GM18868 (cell line): ENCODE measurements around the gene SHC4.

Experiments used
- ATAC-seq: cut with Tn5 transposase; IDR thresholded peaks from one replicate; pipeline ENCODE4 v1.9.1; 2021; ENCODE audit warnings: mild to moderate bottlenecking, moderate library complexity; ENCODE audit not compliant: unreplicated experiment

Gene SHC4, protein sequence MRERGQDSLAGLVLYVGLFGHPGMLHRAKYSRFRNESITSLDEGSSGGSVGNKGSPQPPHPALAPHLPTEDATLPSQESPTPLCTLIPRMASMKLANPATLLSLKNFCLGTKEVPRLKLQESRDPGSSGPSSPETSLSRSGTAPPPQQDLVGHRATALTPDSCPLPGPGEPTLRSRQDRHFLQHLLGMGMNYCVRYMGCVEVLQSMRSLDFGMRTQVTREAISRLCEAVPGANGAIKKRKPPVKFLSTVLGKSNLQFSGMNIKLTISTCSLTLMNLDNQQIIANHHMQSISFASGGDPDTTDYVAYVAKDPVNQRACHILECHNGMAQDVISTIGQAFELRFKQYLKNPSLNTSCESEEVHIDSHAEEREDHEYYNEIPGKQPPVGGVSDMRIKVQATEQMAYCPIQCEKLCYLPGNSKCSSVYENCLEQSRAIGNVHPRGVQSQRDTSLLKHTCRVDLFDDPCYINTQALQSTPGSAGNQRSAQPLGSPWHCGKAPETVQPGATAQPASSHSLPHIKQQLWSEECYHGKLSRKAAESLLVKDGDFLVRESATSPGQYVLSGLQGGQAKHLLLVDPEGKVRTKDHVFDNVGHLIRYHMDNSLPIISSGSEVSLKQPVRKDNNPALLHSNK

DNA sequence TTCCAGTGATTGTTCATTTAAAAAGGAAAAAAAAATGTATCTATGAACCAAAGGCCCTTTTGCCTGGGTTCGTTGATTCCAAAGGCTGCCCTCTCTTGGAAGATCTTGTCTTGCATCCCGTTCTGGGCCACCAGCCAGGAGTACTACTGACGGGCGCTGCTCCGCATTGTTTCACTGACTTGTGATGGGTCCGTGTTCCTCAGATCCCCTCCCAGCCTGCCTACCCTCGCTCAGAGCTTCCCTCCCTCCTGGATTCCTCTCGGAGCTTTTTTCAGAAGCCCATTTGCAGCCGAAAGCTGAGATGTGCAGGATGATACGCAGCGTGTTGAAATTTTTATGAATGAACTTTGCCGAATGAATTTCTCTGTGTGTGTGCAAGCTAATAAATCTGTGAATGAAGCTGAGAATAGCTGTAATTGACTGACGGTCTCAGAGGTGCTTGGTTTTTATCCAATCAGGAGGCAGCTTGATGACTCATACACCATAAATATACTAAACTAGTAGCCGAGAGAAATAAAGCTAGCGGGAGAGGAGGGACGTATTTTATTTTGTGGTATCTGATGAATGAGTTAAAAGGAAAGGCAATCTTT lies at the start of gene SHC4:
Gene SHC4, minus strand, starts transcription at position 396 of the 590 bp plus-strand sequence. CDS start 904 bp downstream, outside the sequence.
- ATAC-seq, result peak; percentile 43

DNA sequence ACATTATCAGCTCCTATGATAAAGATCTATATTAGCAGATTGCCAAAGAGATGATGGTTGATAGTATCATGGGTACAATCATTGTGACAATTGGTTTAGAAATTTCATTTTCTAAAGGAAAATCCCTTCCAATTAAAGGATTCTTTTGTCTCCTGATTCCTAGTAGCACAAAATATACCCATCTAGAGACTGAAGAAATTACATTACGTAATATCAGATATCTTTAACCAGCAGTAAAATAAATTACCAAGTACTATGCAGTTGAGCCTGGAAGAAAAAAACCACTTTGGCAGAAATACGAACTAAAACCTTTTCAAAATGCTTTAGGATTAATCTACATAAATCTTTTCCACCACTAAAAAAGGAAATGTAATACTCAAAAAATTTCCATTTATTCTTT lies 35.6 kb upstream of the SHC4 start:
- no peak for ATAC-seq

DNA sequence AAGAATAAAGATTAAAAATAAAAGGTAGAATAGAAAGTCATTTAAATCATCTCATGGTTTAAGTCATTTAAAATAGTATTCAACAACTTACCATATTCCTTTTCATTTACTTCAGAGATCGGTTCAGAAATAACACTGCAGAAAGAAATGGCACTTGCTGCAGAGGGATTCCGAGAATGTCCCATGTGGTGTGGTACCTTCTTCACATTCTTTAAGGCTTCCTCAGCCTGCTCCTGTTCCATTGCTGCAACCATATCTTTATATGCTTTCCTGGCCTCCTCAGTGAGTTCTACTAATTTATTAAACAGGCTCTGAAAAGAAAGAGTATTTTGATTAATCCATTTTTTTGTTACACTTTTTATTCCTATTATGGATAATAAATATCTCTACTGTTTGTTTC lies 32.6 kb upstream of the SHC4 start:
- no peak for ATAC-seq

DNA sequence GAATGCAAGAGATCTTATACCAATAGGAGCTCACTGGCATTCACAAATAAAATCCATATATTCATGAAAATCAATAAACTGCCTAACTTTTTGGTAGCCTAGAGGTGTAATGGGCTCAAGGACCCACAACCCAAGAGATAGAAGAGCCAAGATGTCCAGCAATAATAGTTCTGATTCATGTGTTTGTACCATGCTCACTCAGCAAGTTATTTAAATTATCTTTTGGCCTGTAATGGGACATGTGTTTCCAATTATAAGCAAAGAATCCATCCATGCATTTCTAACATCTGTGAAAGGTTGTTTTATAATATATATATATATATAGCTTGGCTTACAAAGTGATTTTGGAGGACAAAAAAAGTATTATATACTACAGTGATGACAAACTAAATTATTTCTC lies 29.7 kb upstream of the SHC4 start:
- ATAC-seq, result no peak

DNA sequence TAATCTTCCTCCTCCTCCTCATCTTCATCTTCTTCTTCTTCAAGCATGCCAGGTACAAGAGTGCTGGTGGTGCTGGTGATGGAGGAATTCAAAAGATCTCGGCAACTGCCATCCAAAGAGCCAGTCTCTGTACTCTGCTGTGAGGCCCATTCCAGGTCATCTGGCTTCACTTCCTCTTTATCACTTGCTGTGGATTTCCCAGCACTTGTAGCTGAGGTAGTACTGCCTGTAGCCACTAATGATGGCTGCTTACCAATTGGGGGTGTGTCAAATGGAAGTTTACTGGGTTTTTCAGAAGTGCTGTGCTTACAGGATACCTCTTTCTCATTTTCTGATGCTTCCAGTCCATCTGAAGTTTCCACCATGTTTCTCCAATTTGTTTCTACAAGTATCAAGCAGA lies 28.8 kb upstream of the SHC4 start:
- peak; percentile 99 for ATAC-seq

DNA sequence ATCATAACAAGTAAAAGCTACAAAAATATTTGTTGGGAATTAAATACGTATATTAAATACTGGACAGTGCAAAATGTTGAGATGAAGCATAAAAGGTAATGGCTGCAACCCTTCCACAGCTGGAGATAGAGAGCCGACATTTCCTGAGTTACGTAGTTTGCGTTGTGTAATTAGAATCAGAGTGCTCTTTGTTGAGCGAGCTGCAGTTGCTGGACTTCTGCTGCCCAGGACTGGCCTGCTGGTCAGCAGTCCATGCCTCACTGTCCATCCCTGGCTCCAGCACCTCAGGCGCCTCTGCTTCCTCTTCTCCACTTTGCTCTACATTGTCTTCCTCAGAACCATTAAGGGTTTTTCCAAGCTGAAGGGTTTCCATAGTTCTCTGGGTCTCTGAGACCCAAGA lies 28.4 kb upstream of the SHC4 start:
- ATAC-seq, result peak; percentile 8

DNA sequence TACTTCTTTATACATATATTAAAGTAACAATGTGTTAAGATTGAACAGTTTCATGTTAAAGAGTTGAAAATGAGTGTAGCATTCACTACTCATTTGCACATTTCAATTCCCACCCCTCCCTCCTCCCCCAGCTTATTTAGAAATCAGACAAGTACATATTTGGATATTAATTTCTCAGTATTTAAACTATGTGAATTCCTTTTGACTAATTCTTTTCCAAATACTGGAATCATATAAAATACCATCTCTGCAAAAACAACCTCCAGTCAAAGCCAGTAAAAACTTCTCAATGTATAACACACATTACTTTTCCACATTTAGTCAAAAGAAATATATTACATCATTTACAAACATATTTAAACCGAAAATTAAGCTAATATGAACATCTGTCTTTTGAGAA lies 25.5 kb upstream of the SHC4 start:
- ATAC-seq, result no peak

DNA sequence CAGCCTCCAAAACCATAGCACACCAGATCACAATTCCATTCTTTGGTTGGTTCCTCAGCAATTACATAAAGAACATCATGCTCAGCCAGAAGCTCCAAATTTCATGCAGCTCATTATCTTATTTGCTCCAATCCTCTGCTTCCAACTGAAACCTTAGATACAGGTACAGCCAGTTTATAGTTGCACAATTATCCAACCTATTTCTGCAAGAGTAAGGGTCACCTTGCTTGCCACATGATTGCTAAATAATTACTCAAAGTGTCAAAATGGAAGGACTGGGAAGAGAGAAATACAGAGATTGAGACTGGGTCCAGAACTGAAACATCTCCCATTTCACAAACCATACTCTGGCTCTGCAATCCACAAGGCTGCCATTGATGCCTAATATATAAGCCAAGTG lies 23.4 kb upstream of the SHC4 start:
- no peak for ATAC-seq

DNA sequence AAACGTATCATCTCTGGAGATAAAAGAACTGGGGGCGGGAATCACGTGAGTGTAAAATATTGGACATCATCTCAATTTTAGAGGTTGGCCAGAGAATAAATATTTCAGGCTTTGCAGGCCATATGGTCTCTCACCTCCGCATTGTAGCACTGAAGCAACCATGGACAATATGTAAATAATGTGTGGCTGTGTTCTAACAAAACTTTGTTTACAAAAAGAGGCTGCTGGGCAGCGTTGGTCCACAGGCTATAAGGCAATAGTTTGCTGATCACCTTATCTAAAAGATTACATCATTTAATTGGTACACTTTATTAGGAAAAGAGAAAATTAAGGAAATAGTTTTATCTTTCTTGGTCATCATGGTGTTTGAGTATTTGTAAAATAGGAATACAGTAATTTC lies 22.5 kb upstream of the SHC4 start:
- no peak for ATAC-seq

DNA sequence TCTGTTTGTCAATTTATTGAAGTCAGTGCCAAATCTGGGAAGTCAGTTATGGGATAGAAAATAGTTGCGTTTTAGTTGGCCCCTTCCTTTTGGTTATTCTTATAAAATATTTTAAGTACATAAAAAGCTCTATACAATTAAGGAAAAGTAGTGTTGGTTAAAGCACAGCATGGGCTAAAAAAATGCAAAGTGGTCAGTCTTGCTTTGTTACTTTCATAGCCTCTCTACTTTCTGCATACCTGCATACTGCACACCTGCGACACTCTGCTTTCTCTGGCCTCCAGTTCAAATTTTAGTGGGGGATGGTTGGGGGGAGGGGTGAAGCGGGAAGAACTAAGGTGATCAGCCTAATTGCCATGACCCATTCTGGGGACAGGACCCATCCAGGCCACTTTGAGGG lies 21.8 kb upstream of the SHC4 start:
- no peak for ATAC-seq

DNA sequence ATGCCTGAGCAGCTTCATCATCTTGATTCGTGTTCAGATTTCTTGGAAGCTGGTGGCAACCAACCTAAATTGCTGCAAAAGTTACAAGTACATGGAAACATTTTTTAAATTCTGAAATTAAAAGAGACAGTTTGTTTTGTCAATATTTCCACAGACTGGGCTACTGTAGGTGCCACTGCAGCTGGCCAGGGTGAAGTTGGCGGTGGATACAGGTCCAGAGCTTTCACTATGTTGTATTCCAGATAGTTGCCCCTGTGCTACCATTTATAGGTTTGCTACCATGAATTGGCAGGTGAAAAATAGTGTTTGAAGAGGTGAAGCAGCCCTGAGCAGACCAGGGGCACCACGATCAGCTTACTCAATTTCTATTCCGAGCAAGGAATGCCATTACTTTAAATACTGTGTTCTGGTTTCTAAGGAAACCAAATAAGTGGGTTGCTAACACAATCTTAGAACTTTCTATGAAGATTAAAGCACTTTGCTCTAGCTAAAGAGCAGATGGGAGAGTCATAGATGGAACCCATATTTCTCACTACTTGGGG lies 21.2 kb upstream of the SHC4 start:
- no peak for ATAC-seq

DNA sequence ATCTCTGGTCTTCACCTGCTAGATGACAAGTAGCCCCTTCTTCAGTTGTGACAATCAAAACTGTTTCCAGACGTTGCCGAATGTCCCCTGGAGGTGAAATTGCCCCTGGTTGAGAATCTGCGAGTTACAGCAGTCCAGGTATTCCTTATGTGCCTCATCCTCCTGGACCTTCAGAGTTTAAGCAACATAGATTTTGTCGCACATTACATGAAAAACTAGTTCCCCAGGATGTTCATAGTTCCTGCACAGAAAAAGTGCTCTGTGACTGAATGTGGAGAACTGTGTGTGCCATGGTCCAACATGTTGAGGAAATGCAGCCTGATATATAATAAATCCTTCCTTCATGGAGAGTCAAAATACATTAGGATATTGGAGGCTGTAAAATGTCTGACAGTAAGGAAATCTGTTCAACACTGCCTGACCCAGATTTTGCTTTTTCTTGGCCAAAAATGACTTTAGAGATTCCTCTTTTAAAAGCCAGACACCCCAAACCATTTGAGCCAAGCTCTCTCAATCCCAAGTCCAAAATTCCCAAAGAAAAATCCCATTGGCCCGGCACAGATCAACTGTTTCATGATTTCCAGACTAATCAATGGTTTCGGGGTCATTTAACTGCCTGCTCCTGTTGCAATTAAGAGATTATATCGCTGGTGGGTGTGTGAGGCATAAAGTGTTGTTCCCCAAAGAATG lies 20.4 kb upstream of the SHC4 start:
- no peak for ATAC-seq

DNA sequence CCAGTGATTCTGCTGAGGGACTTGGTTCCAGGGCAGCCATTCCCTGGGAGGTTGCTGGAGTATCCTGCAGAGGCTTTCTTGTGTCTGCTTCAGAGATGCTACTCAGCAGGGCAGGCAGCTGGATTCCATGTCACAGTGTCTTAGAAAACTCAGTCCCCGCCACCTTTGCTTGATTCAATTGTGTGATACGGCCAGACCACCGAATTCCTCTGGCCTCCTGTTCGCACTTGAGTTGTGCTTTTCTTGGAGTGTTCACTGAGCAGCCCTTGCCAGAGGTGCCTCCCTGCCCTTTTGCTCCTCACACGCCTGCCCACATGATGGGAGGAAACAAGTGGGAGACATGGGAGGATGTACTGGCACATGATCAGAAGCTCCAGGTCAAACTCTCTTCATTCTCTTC lies 19.6 kb upstream of the SHC4 start:
- no peak for ATAC-seq

DNA sequence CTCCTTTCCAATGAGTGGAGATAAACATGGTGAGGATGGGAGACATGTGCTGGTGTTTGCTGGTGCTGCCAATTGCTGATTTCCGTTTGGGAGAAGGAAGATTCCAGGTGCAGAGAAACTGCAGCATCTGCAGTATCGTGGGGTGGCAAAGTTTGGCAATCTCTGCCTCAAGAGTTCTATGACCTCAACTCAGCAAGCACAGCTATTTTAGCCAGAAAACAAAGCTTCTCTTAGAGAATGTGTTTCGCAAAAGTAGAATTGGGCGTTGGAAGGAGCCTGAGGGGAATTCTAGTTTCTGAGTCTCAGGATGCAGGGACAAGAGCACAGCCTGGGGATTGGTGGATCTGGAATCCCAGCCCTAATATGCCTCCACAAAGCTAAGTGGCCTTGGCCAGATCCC lies 18.2 kb upstream of the SHC4 start:
- no peak for ATAC-seq

DNA sequence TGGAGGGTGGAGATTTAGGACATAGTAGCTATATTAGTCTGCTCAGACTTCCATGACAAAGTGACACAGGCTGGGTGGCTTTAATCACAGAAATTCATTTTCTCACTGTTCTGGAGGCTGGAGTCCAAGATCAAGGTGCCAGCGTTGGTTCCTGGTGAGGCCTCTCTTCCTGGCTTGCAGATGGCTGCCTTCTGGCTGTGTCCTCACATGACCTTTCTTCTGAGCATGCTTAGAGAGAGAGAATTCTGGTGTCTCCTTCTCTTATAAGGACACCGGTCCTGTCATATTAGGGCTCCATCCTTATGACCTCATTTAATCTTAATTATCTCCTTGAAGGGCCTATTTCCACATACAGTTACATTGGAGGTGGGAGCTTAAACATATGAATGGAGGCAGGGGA lies 14.9 kb upstream of the SHC4 start:
- ATAC-seq, result no peak

DNA sequence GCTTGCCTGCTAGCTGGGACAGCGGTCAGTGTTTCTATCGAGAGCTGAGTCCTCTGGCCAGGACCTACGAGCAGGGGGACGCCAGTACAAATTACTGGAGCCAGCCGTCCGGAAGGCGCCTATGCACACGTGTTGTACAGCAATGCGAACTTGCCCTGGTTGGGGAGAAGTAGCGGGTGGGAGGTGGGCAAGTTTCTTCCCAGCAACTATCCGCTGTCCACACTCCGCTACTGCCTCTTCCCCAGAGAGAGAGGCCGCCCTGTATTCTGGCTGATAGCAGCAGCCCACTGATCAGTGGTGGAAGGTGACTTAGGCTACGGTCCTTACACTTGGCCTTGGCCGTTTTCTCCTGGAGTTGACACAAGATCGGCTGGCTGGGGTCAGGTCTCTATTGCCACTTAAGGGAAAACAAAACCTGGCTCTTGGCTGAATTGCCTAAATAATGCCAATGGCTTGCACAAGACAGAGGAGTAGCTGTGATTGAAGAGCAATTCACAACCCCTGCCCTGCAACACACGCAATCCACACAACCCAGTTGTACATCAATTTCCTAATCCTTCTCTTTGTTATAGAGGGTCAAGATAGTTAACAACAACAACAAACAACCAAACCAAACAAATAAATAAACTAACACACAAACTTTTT lies 12.8 kb upstream of the SHC4 start:
- no peak for ATAC-seq

DNA sequence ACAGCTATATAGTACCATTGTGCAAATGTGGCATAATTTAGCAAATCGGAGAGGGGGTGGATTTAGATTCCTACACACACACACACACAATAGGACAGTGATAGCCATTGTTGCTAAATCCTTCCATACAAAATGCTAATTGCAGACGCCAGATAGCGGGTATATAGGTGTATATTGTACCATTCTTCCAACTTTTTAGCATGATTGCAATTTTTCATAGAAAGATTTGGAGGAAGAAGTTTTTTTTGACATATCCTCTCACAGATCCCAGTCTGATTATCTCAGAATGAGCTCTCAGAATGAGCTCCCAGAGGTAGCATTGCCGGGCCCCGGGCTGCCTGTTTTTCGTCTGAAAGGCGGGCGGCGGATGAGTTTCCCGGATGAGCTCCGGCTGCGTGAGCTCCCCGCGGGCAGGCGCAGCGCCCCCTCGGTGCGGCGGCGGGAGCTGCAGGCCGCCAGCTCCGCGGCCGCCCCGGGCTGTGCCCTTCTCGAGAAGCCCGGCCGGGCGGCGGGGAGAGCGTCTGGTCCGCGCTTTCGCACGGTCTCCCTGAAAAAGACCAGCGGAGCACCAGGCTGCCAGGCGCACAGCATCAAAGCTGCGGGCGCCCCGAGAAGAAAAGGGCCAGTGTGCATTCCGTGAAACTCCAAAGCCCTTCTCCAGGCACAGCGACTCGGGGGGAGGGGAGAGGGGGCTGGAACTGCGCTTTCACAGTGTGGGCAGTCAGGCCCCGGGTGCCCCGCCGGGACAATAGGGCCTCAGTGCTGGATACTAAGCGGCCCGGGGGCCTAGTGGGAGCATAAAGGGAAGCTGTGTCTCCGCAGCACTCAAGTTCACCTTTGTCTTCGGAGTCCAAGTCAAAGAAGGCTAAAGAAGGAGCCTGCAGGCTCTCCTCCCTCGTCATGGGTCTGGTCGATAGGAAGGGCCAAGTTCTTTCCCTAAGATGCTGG lies 12.0 kb upstream of the SHC4 start:
- peak; percentile 97 for ATAC-seq

DNA sequence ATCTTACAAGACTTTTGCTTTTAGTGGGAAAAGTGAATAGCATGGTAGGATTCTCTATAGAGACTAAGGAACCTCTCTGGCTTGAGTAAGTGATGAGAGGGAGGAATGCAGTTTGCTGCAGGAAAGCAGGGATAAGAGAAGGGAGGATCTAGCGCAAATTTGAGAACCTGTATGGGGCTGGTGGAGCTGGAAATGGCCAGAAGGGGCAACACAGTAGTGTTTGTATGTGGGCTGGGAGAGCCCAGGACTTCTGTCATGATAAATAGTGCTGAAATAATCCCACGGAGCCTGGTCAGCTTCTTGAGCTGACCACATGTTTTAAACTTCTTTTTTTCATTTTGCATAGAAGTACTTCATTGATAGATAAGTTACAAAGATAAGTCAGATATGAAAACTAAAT lies 11.2 kb upstream of the SHC4 start:
- ATAC-seq, result no peak

DNA sequence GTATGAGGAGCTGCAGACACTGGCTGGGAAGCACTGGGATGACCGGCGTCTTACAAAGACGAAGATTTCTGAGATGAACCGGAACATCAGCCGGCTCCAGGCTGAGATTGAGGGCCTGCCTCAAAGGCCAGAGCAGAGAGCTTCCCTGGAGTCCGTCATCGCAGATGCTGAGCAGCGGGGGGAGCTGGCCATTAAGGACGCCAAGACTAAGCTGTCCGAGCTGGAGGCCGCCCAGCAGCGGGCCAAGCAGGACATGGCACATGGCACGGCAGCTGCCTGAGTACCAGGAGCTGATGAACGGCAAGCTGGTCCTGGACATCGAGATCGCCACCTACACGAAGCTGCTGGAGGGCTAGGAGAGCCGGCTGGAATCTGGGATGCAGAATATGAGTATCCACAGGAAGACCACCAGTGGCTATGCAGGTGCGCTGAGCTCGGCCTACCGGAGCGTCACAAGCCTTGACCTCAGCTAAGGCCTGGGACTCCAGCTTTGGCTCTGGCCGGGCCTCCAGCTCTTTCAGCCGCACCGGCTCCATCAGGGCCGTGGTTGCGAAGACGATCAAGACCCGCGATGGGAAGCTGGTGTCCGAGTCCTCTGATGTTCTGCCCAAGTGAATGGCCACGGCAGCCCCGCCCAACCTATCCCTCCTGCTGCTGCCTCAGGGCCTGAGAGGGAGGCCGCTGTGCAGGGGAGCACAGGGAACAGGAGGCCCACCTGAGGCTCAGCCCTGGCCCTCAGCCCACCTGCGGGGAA lies 9.2 kb upstream of the SHC4 start:
- ATAC-seq, result no peak
